Measurements from ENCODE around the gene PRPF40B.

PRPF40B gene

GRCh38 chr12:49582201-49582600, 41.2 kb upstream of the PRPF40B start:
- no peaks in the 10 kb centered on the region; the same call in 1 of the 2 replicates for H3K36me3 ChIP-seq (ENCODE audit: low read depth)
- no peak overlapping the region for H3K4me3 ChIP-seq (ENCODE audit: severe bottlenecking)
- no peaks in the 10 kb centered on the region for H3K9me3 ChIP-seq (ENCODE audit: severe bottlenecking)
- H3K27ac ChIP-seq (ENCODE audit: poor library complexity, severe bottlenecking): no peak overlapping the region
- ATAC-seq (ENCODE audit: low read depth) (no peak), DNase-seq (ENCODE audit: low spot score) (no peak)
- no peaks in the 10 kb centered on the region for H3K27me3 ChIP-seq (ENCODE audit: insufficient read depth, poor library complexity, severe bottlenecking)
- TF ChIP-seq CTCF (IDR thresholded peaks at IDR 0.05; ENCODE audit: poor library complexity, severe bottlenecking): no peak
- no peaks in the 10 kb centered on the region for H3K4me1 ChIP-seq (ENCODE audit: insufficient read depth, poor library complexity, severe bottlenecking)

DNA sequence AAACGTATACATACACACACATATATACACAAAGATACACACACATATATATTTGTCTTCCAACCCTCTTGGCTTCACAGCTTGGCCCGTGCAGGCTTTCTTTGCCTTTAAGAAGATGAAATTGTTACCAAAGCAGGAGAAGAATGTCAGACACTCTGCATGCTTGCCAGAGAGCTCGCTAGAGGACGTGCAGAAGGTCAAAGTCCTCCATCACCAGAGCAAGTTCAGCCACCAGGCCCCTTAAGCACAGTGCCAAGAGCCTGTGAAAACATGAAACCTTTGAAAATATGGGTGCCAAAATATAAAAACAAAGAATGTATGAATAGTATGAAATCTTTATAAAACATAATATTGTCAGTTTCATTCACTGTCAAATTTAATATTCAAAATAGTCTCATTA, 40.5 kb upstream of the PRPF40B start:
- no peak for TF ChIP-seq CTCF (IDR thresholded peaks at IDR 0.05; ENCODE audit: poor library complexity, severe bottlenecking)
- Histone ChIP-seq H3K4me1 (ENCODE audit: insufficient read depth, poor library complexity, severe bottlenecking) (no peaks in the 10 kb centered on the region), H3K9me3 (ENCODE audit: severe bottlenecking) (no peaks in the 10 kb centered on the region), H3K27me3 (ENCODE audit: insufficient read depth, poor library complexity, severe bottlenecking) (no peaks in the 10 kb centered on the region), H3K27ac (ENCODE audit: poor library complexity, severe bottlenecking) (no peak overlapping the region), H3K36me3 (ENCODE audit: low read depth) (no peaks in the 10 kb centered on the region; the same call in 1 of the 2 replicates), H3K4me3 (ENCODE audit: severe bottlenecking) (no peak overlapping the region)
- ATAC-seq (ENCODE audit: low read depth) (no peak), DNase-seq (ENCODE audit: low spot score) (no peak)

- ATAC-seq (ENCODE audit: low read depth) (no peak), DNase-seq (ENCODE audit: low spot score) (no peak)
- Histone ChIP-seq H3K9me3 (ENCODE audit: severe bottlenecking) (no peaks in the 10 kb centered on the region), H3K27me3 (ENCODE audit: insufficient read depth, poor library complexity, severe bottlenecking) (no peaks in the 10 kb centered on the region), H3K4me3 (ENCODE audit: severe bottlenecking) (no peak overlapping the region), H3K27ac (ENCODE audit: poor library complexity, severe bottlenecking) (no peak overlapping the region), H3K4me1 (ENCODE audit: insufficient read depth, poor library complexity, severe bottlenecking) (no peaks in the 10 kb centered on the region), H3K36me3 (ENCODE audit: low read depth) (no peaks in the 10 kb centered on the region; the same call in 1 of the 2 replicates)
- no peak for TF ChIP-seq CTCF (IDR thresholded peaks at IDR 0.05; ENCODE audit: poor library complexity, severe bottlenecking)
Observed at GRCh38 chr12:49583366-49584094, 39.8 kb upstream of the PRPF40B start.

GRCh38 chr12:49584591-49584990, 38.8 kb upstream of the PRPF40B start:
- DNase-seq (ENCODE audit: low spot score) (no peak), ATAC-seq (ENCODE audit: low read depth) (no peak)
- TF ChIP-seq CTCF (IDR thresholded peaks at IDR 0.05; ENCODE audit: poor library complexity, severe bottlenecking): no peak
- Histone ChIP-seq H3K9me3 (ENCODE audit: severe bottlenecking) (no peaks in the 10 kb centered on the region), H3K4me3 (ENCODE audit: severe bottlenecking) (no peak overlapping the region), H3K36me3 (ENCODE audit: low read depth) (no peaks in the 10 kb centered on the region; the same call in 1 of the 2 replicates), H3K4me1 (ENCODE audit: insufficient read depth, poor library complexity, severe bottlenecking) (no peaks in the 10 kb centered on the region), H3K27ac (ENCODE audit: poor library complexity, severe bottlenecking) (no peak overlapping the region), H3K27me3 (ENCODE audit: insufficient read depth, poor library complexity, severe bottlenecking) (no peaks in the 10 kb centered on the region)
